Measurements from ENCODE around the gene LACTBL1.
"Not testable (repeated sequence)": the region's sequence is repeated elsewhere in the genome, so short reads cannot be mapped to it uniquely, and the experiment has no call there.

Gene LACTBL1

DNA sequence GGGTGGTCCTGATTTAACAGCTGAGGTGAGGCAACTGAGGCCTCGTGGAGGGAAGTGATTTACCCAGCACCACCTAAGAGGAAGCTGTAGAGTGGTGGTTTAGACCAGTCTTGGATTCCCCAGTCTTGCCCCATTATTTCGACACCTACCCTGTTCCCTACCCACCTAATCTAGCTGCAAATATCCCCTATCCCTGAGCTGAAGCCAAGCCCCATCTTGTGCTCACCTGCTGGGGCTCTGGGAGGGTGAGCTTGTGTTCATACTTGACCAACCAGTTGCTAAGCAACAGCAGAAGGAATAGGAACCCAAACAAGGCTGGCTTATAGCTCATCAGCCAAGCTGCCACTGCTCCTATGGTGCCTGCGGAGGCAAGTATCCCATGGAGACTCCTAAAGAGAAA is 41.0 kb upstream of the LACTBL1 start:
- TF ChIP-seq ARNTL (CRISPR knock-in tag; IDR thresholded peaks at IDR 0.05; ENCODE audit: borderline replicate concordance, low read depth) (no peak), BACH2 (CRISPR knock-in tag; IDR thresholded peaks at IDR 0.05; ENCODE audit: borderline replicate concordance) (no peak), TOX (CRISPR knock-in tag; IDR thresholded peaks at IDR 0.05; ENCODE audit: borderline replicate concordance) (no peak), GLIS3 (CRISPR knock-in tag; IDR thresholded peaks at IDR 0.05) (no peak), TCF4 (CRISPR knock-in tag; IDR thresholded peaks at IDR 0.05; ENCODE audit: borderline replicate concordance) (no peak), CSDC2 (CRISPR knock-in tag; IDR thresholded peaks at IDR 0.05) (no peak), ZFP3 (CRISPR knock-in tag; IDR thresholded peaks at IDR 0.05) (no peak), SNAI2 (CRISPR knock-in tag; IDR thresholded peaks at IDR 0.05) (no peak), OSR1 (CRISPR knock-in tag; IDR thresholded peaks at IDR 0.05) (no peak), PPARA (CRISPR knock-in tag; IDR thresholded peaks at IDR 0.05; ENCODE audit: borderline replicate concordance) (no peak), ESRRG (CRISPR knock-in tag; IDR thresholded peaks at IDR 0.05) (no peak), RARB (CRISPR knock-in tag; IDR thresholded peaks at IDR 0.05) (no peak), ZNF565 (CRISPR knock-in tag; conservative IDR thresholded peaks at IDR 0.05; ENCODE audit: low read depth) (no peak), ZNF8 (CRISPR knock-in tag; IDR thresholded peaks at IDR 0.05) (no peak), ZNF70 (CRISPR knock-in tag; IDR thresholded peaks at IDR 0.05) (no peak)
- TF ChIP-seq, protein P1, sequence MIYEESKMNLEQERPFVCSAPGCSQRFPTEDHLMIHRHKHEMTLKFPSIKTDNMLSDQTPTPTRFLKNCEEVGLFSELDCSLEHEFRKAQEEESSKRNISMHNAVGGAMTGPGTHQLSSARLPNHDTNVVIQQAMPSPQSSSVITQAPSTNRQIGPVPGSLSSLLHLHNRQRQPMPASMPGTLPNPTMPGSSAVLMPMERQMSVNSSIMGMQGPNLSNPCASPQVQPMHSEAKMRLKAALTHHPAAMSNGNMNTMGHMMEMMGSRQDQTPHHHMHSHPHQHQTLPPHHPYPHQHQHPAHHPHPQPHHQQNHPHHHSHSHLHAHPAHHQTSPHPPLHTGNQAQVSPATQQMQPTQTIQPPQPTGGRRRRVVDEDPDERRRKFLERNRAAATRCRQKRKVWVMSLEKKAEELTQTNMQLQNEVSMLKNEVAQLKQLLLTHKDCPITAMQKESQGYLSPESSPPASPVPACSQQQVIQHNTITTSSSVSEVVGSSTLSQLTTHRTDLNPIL (CRISPR knock-in tag; IDR thresholded peaks at IDR 0.05; ENCODE audit: low read depth): no peak
- TF ChIP-seq, protein P2, sequence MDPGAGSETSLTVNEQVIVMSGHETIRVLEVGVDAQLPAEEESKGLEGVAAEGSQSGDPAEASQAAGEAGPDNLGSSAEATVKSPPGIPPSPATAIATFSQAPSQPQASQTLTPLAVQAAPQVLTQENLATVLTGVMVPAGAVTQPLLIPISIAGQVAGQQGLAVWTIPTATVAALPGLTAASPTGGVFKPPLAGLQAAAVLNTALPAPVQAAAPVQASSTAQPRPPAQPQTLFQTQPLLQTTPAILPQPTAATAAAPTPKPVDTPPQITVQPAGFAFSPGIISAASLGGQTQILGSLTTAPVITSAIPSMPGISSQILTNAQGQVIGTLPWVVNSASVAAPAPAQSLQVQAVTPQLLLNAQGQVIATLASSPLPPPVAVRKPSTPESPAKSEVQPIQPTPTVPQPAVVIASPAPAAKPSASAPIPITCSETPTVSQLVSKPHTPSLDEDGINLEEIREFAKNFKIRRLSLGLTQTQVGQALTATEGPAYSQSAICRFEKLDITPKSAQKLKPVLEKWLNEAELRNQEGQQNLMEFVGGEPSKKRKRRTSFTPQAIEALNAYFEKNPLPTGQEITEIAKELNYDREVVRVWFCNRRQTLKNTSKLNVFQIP (CRISPR knock-in tag; IDR thresholded peaks at IDR 0.05; ENCODE audit: borderline replicate concordance, low read depth): no peak
- no peak for ATAC-seq

DNA sequence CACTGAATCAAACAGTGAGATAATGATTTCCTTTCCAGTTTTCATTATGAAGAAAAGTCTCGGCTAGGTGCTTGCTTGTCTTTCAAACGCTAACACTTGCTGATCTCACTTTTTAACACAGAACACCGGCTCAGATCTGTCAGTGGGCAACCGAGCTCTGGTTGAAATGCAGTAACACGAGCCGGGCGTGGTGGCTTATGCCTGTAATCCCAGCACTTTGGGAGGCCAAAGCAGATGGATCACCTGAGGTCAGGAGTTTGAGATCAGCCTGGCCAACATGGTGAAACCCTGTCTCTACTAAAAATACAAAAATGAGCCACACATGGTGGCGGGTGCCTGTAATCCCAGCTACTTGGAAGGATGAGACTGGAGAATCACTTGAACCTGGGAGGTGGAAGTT is 37.4 kb upstream of the LACTBL1 start:
- ATAC-seq: not testable (repeated sequence)

DNA sequence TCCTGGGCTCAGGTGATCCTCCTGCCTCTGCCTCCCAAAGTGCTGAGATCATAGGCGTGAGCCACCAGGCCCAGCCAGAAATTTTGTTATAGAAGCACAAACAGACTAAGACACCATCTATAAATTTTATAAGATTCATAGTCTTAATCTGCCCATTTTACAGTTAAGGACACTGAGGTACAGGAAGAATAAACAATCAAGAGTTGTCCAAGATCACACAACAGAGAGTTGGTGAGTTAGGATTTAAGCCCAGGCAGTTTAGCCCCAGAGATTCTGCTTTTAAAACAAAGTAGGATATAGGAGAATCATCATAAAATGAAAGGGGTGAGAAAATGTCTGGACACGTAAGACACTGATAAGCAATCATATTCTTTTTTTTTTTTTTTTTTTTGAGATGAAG is 36.2 kb upstream of the LACTBL1 start:
- ATAC-seq: no peak
- TF ChIP-seq ZNF70 (CRISPR knock-in tag; IDR thresholded peaks at IDR 0.05) (no peak), ZC3H10 (CRISPR knock-in tag; IDR thresholded peaks at IDR 0.05) (no peak), ARNTL (CRISPR knock-in tag; IDR thresholded peaks at IDR 0.05; ENCODE audit: borderline replicate concordance, low read depth) (no peak), ZNF8 (CRISPR knock-in tag; IDR thresholded peaks at IDR 0.05) (no peak)

DNA sequence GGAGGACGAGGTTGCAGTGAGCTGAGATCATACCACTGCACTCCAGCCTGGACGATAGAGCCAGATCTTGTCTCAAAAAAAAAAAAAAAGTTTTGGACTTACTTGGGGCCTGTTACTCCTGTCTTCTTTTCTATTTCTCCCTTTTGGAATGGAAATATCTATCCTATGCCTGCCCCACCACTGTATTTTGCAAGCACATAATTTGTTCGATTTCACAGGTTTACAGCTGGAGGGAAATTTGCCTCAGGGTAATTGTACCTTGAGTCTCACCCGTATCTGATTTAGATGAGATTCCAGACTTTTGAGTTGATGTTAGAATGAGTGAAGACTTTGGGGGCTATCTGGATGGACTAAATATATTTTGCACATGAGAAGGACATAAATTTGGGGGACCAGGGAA is 34.4 kb upstream of the LACTBL1 start:
- TF ChIP-seq ESRRG (CRISPR knock-in tag; IDR thresholded peaks at IDR 0.05) (no peak), OSR1 (CRISPR knock-in tag; IDR thresholded peaks at IDR 0.05) (no peak), TCF4 (CRISPR knock-in tag; IDR thresholded peaks at IDR 0.05; ENCODE audit: borderline replicate concordance) (no peak), RARB (CRISPR knock-in tag; IDR thresholded peaks at IDR 0.05) (no peak), ARNTL (CRISPR knock-in tag; IDR thresholded peaks at IDR 0.05; ENCODE audit: borderline replicate concordance, low read depth) (no peak), BACH2 (CRISPR knock-in tag; IDR thresholded peaks at IDR 0.05; ENCODE audit: borderline replicate concordance) (no peak), ZNF70 (CRISPR knock-in tag; IDR thresholded peaks at IDR 0.05) (no peak), TOX (CRISPR knock-in tag; IDR thresholded peaks at IDR 0.05; ENCODE audit: borderline replicate concordance) (no peak), ZFP30 (CRISPR knock-in tag; IDR thresholded peaks at IDR 0.05) (no peak), ZC3H10 (CRISPR knock-in tag; IDR thresholded peaks at IDR 0.05) (no peak), GLIS3 (CRISPR knock-in tag; IDR thresholded peaks at IDR 0.05) (no peak)
- TF ChIP-seq, protein P3, sequence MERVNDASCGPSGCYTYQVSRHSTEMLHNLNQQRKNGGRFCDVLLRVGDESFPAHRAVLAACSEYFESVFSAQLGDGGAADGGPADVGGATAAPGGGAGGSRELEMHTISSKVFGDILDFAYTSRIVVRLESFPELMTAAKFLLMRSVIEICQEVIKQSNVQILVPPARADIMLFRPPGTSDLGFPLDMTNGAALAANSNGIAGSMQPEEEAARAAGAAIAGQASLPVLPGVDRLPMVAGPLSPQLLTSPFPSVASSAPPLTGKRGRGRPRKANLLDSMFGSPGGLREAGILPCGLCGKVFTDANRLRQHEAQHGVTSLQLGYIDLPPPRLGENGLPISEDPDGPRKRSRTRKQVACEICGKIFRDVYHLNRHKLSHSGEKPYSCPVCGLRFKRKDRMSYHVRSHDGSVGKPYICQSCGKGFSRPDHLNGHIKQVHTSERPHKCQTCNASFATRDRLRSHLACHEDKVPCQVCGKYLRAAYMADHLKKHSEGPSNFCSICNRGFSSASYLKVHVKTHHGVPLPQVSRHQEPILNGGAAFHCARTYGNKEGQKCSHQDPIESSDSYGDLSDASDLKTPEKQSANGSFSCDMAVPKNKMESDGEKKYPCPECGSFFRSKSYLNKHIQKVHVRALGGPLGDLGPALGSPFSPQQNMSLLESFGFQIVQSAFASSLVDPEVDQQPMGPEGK (CRISPR knock-in tag; IDR thresholded peaks at IDR 0.05; ENCODE audit: borderline replicate concordance): no peak
- TF ChIP-seq, protein P1 (CRISPR knock-in tag; IDR thresholded peaks at IDR 0.05; ENCODE audit: low read depth): no peak
- ATAC-seq: no peak

DNA sequence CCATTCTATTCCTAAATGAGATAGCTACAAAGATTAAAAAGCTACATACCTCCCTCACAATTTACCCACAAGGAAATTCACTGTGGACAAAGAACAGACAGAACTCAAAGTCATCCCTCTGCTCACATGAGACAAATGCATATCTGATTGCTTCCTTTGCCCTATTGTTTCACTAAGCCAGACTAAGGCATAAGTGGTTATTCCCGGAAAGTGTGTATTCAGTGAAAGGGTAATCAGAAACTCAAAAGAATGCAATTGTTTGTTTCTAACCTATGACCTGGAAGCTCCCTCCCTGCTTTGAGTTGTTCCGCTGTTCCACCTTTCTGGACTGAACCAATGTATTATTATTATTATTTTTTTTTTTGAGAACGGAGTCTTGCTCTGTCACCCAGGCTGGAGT is 32.1 kb upstream of the LACTBL1 start:
- ATAC-seq: not testable (repeated sequence)

All from SK-N-SH treated with all-trans-retinoic acid at 6 μM for 48 hours (cell line).